ENCODE measurements around the gene GUCA2A. TPM values are rescaled to one million over a fixed set of nuclear protein-coding genes. Genes with fewer than 3 reads are reported as not detected.

Gene GUCA2A
- total and polyA plus RNA-seq, 2 of the 4 experiments (the other 2 are of a cell fraction) = not detected

DNA sequence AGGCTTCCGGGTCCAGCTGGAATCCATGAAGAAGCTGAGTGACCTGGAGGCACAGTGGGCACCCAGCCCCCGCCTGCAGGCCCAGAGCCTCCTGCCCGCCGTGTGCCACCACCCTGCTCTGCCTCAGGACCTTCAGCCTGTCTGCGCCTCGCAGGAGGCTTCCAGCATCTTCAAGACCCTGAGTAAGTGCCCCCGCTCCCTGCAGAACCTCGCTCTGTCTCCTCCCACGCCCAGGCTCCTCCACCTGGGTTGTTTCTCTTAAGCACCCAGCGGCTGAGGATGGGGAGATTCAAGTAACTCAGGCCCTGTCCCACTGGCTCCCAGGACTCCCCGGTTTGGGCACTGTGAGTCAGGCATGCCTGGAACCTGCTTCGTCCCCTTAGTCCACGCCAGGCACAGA lies 9.9 kb downstream of the GUCA2A start:
- in situ Hi-C loops (cut with MboI; ENCODE audit: low sequenced_read_pairs) (no loop called here), dilution Hi-C loops (cut with HindIII; ENCODE audit: low sequenced_read_pairs, unreplicated experiment) (no loop called here), intact Hi-C loops (cut with micrococcal nuclease) (no loop called here)
- Histone ChIP-seq H4K8ac (ENCODE audit: low read depth in 2 of 2, low read length in 2 of 2) (no peak overlapping the region), H3K9me1 (ENCODE audit: insufficient read depth, low read length) (0 out of 2 replicates have a peak, but pooled peaks cover 3% of the 10 kb centered on the region), H3K4ac (ENCODE audit: low read depth, low read length) (no peak overlapping the region), H3K4me2 (ENCODE audit: low read depth, low read length) (no peak overlapping the region), H2BK15ac (ENCODE audit: low read depth, low read length) (no peak overlapping the region), H3K18ac (ENCODE audit: low read depth, low read length) (no peak overlapping the region), H3K9ac (ENCODE audit: low read depth, low read length) (no peak overlapping the region), H3K9me3 (ENCODE audit: control insufficient read depth, insufficient read depth, low read length) (no peaks in the 10 kb centered on the region), H3K27ac (ENCODE audit: insufficient read depth, low read length) (no peak overlapping the region), H3K36me3 (ENCODE audit: control insufficient read depth, insufficient read depth, low read length) (no peaks in the 10 kb centered on the region), H2AK5ac (ENCODE audit: low read depth, low read length) (no peak overlapping the region), H3K4me1 (ENCODE audit: control insufficient read depth, insufficient read depth, low read length) (no peaks in the 10 kb centered on the region), H3K4me3 (ENCODE audit: insufficient read depth, low read depth, low read length) (no peak overlapping the region), H4K91ac (ENCODE audit: insufficient read depth, low read depth, low read length) (no peak overlapping the region), H3K23ac (ENCODE audit: low read depth, low read length) (no peak overlapping the region), H3K14ac (replicated peaks; ENCODE audit: low read depth, low read length) (no peak overlapping the region), H4K20me1 (ENCODE audit: insufficient read depth, low read length) (no peaks in the 10 kb centered on the region), H2AFZ (replicated peaks; ENCODE audit: low read length, poor library complexity) (no peak overlapping the region), H3K27me3 (ENCODE audit: control insufficient read depth, insufficient read depth, low read length) (peaks cover 31% of the 10 kb centered on the region), H3K56ac (ENCODE audit: extremely low read depth, insufficient read depth, low read length) (no peak overlapping the region), H2AK9ac (replicated peaks; ENCODE audit: low read depth, low read length, poor library complexity) (no peak overlapping the region), H2BK20ac (ENCODE audit: low read depth, low read length) (no peak overlapping the region), H2BK120ac (ENCODE audit: low read depth, low read length) (no peak overlapping the region), H4K5ac (ENCODE audit: low read depth, low read length) (no peak overlapping the region), H3K79me1 (ENCODE audit: low read depth in 1 of 2, low read length in 2 of 2) (no peaks in the 10 kb centered on the region), H2BK5ac (ENCODE audit: low read depth, low read length, poor library complexity, severe bottlenecking) (no peak overlapping the region)
- BruUV-seq (replicated peaks) = no TSS peak
- TF ChIP-seq MAFK (IDR thresholded peaks at IDR 0.05; ENCODE audit: low read depth, low read length) = no peak
- TF ChIP-seq, protein P1, sequence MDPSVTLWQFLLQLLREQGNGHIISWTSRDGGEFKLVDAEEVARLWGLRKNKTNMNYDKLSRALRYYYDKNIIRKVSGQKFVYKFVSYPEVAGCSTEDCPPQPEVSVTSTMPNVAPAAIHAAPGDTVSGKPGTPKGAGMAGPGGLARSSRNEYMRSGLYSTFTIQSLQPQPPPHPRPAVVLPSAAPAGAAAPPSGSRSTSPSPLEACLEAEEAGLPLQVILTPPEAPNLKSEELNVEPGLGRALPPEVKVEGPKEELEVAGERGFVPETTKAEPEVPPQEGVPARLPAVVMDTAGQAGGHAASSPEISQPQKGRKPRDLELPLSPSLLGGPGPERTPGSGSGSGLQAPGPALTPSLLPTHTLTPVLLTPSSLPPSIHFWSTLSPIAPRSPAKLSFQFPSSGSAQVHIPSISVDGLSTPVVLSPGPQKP (IDR thresholded peaks at IDR 0.05; ENCODE audit: borderline replicate concordance, low read depth, low read length) = no peak
- TF ChIP-seq SMC3 (IDR thresholded peaks at IDR 0.05; ENCODE audit: low read depth, low read length) = no peak
- no peak for TF ChIP-seq FOS (IDR thresholded peaks at IDR 0.05; ENCODE audit: low read depth, low read length)
- TF ChIP-seq, protein P2, sequence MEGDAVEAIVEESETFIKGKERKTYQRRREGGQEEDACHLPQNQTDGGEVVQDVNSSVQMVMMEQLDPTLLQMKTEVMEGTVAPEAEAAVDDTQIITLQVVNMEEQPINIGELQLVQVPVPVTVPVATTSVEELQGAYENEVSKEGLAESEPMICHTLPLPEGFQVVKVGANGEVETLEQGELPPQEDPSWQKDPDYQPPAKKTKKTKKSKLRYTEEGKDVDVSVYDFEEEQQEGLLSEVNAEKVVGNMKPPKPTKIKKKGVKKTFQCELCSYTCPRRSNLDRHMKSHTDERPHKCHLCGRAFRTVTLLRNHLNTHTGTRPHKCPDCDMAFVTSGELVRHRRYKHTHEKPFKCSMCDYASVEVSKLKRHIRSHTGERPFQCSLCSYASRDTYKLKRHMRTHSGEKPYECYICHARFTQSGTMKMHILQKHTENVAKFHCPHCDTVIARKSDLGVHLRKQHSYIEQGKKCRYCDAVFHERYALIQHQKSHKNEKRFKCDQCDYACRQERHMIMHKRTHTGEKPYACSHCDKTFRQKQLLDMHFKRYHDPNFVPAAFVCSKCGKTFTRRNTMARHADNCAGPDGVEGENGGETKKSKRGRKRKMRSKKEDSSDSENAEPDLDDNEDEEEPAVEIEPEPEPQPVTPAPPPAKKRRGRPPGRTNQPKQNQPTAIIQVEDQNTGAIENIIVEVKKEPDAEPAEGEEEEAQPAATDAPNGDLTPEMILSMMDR (conservative IDR thresholded peaks at IDR 0.05; ENCODE audit: low read depth, low read length) = no peak
- TF ChIP-seq, protein P3, sequence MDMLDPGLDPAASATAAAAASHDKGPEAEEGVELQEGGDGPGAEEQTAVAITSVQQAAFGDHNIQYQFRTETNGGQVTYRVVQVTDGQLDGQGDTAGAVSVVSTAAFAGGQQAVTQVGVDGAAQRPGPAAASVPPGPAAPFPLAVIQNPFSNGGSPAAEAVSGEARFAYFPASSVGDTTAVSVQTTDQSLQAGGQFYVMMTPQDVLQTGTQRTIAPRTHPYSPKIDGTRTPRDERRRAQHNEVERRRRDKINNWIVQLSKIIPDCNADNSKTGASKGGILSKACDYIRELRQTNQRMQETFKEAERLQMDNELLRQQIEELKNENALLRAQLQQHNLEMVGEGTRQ (IDR thresholded peaks at IDR 0.05; ENCODE audit: low read depth, low read length) = no peak
- TF ChIP-seq MXI1 (IDR thresholded peaks at IDR 0.05; ENCODE audit: borderline replicate concordance, low read depth, low read length) = no peak
- no peak for TF ChIP-seq NFE2L2 (IDR thresholded peaks at IDR 0.05; ENCODE audit: low read depth, low read length)
- no peak for TF ChIP-seq RCOR1 (IDR thresholded peaks at IDR 0.05; ENCODE audit: insufficient replicate concordance, low read length)
- TF ChIP-seq RFX5 (IDR thresholded peaks at IDR 0.05; ENCODE audit: low read depth, low read length) = no peak
- no peak for TF ChIP-seq CHD1 (IDR thresholded peaks at IDR 0.05; ENCODE audit: low read depth, low read length)
- TF ChIP-seq MAZ (IDR thresholded peaks at IDR 0.05; ENCODE audit: borderline replicate concordance, low read depth, low read length) = no peak
- TF ChIP-seq POLR2A (IDR thresholded peaks at IDR 0.05; ENCODE audit: low read depth, low read length) = no peak
- TF ChIP-seq BHLHE40 (IDR thresholded peaks at IDR 0.05; ENCODE audit: low read depth, low read length) = no peak
- POLR2A ChIA-PET (ENCODE audit: unreplicated experiment) = no interaction called here
- CTCF ChIA-PET = no interaction called here
- 80% methylated on average over 3 of the region's 13 CpGs; no CpG with 5 or more reads in 1 of the 2 experiments for WGBS, 2 experiments (ENCODE audit: extremely low coverage in 2 of 2, insufficient read length in 1 of 2)
- no peak for ATAC-seq (ENCODE audit: low read depth)
- no peak for DNase-seq

Measured in IMR-90 (cell line).